ENCODE results near the gene PFDN2.
"Not testable (repeated sequence)": the region's sequence is repeated elsewhere in the genome, so short reads cannot be mapped to it uniquely, and the experiment has no call there.

- not testable (repeated sequence) for TF ChIP-seq EZH2 (IDR thresholded peaks at IDR 0.05; ENCODE audit: low read depth, unreplicated experiment); CTCF (conservative IDR thresholded peaks at IDR 0.05; ENCODE audit: low read depth in 2 of 2); CREB1 (CRISPR knock-in tag; IDR thresholded peaks at IDR 0.05; ENCODE audit: low read depth); EZH2phosphoT487 (IDR thresholded peaks at IDR 0.05; ENCODE audit: unreplicated experiment)
Measured at GRCh38 chr1:161063936-161064335, 53.9 kb downstream of the PFDN2 start.
